EL (cell line): ENCODE measurements around the gene ANK3.

Experiments used
- DNase-seq: peaks from one replicate; pipeline ENCODE4 v3.0.0-alpha.2; 2016

ANK3 gene

DNA sequence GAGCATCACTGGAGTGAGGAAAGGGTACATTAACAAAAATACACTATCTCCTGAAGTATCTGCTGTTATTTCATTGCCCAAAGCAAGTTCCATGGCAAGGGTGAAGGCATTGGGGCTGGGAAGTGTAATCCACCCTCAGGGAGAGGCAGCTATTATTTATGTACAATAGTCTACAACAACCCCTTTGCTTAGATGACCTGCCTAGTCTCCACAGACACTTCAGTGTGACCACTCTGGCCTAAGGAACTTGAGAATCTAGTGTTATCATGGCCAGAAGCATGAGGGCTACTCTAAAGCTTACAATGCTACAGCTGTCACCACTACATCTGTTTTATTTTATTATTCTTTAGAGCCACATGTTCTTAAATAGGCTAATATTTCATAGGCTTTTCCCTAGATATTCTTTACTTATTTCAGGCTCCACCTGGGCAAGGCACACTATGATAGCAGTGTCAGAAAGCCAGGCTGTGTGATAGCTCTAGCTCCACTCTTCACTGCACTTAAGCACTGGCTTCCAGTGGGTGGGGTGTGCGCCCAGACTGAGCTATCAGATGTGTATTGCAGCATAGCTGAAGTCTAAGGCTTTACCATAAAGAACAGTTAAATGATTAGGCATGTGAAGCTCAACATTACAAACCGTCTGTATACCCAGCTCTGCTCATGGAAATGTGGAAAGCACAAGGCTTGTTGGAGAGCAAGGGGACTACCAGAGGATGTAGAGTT is 366.4 kb downstream of the ANK3 start:
- no peak for DNase-seq

- no peak for DNase-seq
These were observed 368.3 kb downstream of the ANK3 start for GRCh38 chr10:60021361-60021760.

DNA sequence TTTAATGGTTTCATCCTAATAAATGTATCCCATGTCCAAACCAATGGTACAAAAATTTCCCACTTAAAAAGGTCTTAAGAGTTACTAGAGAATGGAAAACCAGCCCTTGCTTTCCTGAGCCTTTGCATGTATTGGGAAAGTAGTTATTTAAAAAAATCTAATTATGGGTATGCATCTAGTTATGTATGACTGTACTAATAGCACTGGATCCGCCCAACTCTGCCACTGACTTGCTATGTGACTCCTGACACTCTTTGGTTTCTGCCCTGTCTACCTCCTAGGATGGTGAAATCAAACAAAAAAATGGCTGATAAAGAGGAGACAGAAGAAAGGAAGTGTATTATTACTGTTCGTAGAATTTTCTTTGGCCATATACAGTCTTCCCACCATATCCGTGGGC is 372.9 kb downstream of the ANK3 start:
- DNase-seq: no peak

DNA sequence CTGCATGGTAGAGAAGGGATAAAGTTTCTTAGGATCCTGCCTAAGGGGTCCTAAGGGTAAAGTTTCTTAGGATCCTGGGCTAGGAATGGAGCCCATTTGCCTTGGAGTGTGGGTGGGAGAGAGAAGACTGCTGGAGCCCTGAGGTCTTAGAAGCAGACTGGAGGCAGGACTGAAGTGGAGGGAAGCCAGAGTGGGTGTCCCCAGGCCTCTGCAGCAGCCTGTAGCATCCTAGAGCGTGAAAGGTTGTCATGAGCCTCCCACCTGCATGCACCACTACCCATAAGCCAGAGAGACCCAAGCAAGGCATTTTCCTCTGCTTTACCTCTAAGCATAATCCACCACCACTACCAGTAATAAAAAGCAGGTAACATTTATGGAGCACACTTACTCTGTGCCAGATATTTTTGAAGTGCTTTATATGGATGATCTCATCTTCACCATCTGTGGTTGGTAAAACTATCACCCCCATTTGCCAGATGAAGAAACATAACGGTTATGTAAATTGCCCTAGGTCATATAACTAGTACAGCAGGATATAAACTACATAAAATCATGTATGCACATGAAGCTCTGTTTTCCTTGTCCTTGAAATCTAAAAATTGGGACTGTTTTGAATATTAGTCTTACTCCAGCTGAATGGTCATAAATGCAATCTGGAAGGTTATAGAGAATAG is 379.8 kb downstream of the ANK3 start:
- no peak for DNase-seq

DNA sequence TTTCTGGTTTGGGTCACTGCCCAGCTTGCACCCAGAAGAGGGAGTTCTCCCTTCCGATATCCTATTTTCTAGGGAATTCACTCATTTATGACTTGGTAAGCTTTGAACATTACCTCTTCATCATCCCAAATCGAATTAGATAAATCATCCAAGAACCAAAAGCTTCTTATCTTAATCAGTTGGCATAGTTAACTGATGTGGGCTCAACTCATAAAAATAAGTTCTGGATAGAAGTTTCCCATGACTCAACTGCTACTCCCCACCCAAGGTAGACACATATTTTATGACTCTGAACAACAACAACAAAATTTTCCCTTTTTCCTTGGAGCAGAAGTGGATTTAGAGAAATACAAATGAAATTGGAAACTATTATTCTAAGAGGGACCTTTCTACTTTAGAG is 380.4 kb downstream of the ANK3 start:
- DNase-seq: no peak

- DNase-seq: no peak
These were observed 380.9 kb downstream of the ANK3 start for GRCh38 chr10:60008816-60009215.

GRCh38 chr10:60006062-60006461 is 383.6 kb downstream of the ANK3 start:
- DNase-seq: no peak

DNA sequence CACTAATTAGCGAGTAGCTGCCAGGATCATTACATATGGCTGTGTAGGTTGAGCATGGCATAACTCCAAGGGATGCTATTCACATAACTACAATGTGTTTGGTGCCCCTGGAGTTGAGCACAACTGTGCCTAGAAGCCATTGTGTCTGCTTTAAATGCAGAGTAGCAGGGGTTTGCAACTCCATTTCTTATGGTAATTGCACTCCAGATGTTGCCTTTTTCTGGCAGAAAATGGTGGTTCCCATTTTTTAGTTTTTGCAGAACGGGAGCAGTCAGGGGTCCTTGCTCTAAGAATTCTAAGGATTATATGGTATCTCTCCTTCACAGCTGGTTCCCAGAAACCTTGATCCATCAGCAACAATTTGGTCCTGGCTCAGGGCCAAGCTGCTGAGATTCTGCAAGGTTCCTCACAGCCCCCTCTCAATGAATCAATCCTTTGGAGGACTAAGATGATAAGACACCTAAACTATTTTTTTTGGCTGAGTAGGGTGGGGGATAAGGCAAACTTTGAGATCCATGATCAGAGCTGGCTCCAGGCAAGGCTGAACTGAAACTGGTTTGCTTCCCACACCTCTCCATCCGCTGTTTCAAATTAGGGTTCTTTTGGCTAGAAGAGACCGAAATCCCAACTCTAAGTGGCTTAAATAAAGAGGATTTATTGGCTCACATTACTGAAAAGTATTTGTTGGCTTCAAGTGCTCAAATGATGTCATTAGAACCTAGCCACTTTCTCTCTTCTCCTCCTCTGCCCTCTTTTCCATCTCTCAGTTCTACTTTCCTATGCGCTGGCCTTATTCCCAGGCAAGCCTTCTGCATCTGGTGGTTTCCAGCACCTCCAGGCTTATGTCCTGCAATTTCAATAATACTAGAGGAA is 385.8 kb downstream of the ANK3 start:
- no peak for DNase-seq

- no peak for DNase-seq
These were observed 388.9 kb downstream of the ANK3 start for GRCh38 chr10:60000747-60001146.

GRCh38 chr10:59997827-59998525 is 391.7 kb downstream of the ANK3 start:
- DNase-seq: no peak

DNA sequence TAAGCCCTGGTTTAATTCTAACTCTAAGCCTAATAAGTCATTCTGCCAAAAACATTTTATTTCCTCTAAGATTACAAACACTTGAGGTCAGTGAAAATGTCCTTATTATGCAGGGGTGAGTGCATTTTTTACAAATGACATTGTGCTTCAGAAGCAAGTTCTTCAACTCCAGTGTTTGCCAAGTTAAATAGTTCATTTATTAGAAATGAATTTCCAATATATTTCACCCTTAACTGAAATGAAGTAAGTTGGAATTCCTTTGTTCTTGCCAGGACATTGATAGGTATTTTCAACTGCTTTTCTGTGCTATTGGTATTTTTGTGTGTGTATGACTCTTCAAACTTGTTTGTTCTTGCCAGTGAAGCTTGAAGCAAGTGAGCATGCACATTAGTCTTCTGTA is 393.8 kb downstream of the ANK3 start:
- no peak for DNase-seq

DNA sequence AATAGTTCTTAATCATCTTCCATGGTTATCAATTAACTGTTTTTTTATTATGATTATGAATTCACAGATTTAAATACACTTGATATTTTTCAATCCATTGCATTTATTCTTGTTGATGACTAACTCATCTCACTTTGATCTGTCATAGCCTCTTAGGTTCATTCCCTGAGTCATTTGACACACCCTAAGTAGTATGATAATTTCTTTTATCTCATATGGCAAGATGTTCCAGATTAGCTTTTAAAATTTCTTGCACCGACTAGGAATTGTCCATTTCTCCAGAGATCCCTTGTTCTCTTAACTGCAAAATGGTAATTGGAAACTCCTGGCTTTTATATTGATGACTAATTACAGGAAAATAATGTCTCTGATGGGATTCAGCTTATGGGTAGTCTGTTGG is 395.7 kb downstream of the ANK3 start:
- DNase-seq: no peak

- no peak for DNase-seq
These were observed 398.0 kb downstream of the ANK3 start for GRCh38 chr10:59991661-59992060.

GRCh38 chr10:59991117-59991516 is 398.6 kb downstream of the ANK3 start:
- DNase-seq: no peak

DNA sequence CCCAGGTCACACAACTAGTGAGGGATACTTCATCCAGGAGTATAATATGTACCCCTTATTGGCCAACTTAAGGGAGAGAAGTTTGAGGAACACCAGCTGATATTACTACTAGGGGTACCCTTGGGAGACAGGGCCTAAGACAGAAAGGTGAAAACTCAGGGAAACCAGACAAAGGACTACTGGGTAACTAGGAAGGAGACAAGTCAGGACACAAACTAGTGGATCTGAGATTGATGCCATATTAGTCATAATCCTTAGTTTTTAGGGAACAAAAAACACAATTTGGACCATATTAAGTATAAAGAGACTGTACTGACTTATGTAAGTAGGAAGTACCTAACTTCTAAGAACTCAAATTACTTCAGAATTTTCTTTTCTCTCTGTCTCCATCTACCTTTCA is 404.0 kb downstream of the ANK3 start:
- DNase-seq: no peak

DNA sequence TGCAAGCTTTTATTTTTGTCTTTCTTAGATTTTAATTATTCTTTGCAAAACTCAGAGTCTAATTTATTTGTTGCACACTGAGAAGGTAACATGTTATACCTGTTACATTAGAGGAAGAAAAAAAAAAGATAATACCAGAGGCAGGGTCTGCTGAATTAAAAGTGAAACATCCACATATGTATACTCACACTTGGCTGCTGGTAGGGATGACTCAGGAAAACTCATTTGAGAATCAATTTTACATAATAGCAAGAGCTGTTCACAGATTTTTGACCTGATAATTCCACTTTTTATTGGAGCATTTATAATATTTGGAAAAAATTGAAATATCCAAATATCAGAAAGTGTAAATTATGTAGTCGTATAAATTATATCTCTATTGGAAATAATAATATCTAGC is 405.3 kb downstream of the ANK3 start:
- DNase-seq: no peak

DNA sequence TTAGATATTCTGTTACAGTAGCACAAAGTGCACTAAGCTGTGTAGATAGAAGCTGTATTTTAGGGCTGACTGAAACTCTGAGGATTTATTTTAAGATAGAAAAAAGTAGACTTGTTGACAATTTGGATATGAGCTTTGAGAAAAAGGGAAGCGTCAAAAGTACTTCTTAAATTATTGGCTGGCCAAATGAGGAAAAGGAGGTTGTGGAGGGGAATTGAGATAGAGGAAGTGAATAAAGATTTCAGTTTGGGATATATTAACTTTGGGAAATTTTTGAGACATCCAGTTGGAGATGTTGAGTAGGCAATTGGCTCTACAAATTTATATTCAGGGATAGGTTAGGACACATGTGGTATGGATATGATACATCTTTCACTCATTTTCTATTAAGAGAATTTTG is 409.3 kb downstream of the ANK3 start:
- no peak for DNase-seq

- DNase-seq: no peak
These were observed 412.2 kb downstream of the ANK3 start for GRCh38 chr10:59977486-59977885.

- no peak for DNase-seq
These were observed 412.8 kb downstream of the ANK3 start for GRCh38 chr10:59976909-59977308.
